Neural progenitor cell (in vitro differentiated cells): ENCODE results near the gene H6PD.

Experiments
- EZH2 ChIP-seq: fragments of 200-600 bp; sonication (generic); IDR thresholded peaks from 2 replicates; pipeline ENCODE4 v1.6.1; 2017; ENCODE audit warnings: antibody characterized with exemption, mild to moderate bottlenecking, moderate library complexity
- TF ChIP-seq, protein P1 (sequence below): fragments of 200-600 bp; sonication (generic); IDR thresholded peaks from 2 replicates; pipeline ENCODE4 v1.5.1; 2017; ENCODE audit warnings: antibody characterized with exemption, mild to moderate bottlenecking

DNA sequence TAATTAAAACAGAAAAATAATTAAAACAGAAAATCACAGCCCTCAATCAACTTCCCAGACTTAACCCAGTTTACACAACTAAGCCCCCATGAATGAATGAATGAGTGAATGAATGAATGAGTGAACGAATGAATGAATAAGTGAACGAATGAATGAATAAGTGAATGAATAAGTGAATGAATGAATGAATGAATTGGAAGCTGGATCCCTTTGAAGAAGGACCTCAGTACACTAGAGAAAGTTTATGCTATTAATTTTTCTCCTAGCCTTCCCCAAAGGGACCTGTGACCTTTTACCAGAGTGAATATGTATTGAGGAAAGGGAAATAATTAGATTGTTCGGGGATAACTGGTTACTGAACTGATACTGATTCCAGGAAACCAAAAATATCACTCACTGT is 63.7 kb downstream of the H6PD start:
- TF ChIP-seq, protein P1, sequence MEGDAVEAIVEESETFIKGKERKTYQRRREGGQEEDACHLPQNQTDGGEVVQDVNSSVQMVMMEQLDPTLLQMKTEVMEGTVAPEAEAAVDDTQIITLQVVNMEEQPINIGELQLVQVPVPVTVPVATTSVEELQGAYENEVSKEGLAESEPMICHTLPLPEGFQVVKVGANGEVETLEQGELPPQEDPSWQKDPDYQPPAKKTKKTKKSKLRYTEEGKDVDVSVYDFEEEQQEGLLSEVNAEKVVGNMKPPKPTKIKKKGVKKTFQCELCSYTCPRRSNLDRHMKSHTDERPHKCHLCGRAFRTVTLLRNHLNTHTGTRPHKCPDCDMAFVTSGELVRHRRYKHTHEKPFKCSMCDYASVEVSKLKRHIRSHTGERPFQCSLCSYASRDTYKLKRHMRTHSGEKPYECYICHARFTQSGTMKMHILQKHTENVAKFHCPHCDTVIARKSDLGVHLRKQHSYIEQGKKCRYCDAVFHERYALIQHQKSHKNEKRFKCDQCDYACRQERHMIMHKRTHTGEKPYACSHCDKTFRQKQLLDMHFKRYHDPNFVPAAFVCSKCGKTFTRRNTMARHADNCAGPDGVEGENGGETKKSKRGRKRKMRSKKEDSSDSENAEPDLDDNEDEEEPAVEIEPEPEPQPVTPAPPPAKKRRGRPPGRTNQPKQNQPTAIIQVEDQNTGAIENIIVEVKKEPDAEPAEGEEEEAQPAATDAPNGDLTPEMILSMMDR, result no peak
- no peak for TF ChIP-seq EZH2
